GM12872 (cell line): ENCODE results near the gene KLC3.

Experiments used
- CTCF ChIP-seq: IDR thresholded peaks from 3 replicates; pipeline ENCODE4 v1.5.1; 2011; ENCODE audit warnings: low read depth, mild to moderate bottlenecking, low read length, moderate library complexity; ENCODE audit not compliant: insufficient read depth

Gene KLC3

GRCh38 chr19:45391346-45391745 lies 50.8 kb downstream of the KLC3 start:
- no peak for TF ChIP-seq CTCF

GRCh38 chr19:45391871-45392665 lies 51.5 kb downstream of the KLC3 start:
- TF ChIP-seq CTCF, result no peak

GRCh38 chr19:45395821-45396617 lies 55.5 kb downstream of the KLC3 start:
- TF ChIP-seq CTCF, result no peak

GRCh38 chr19:45400192-45400591 lies 59.6 kb downstream of the KLC3 start:
- no peak for TF ChIP-seq CTCF
